Stimulated activated CD8-positive, alpha-beta memory T cell treated with anti-CD3 and anti-CD28 coated beads, Interleukin-15, amount 100 ng/mL, for 24 hours (primary cell): ENCODE data around the gene PANX1.
"Not testable (repeated sequence)": the region's sequence is repeated elsewhere in the genome, so short reads cannot be mapped to it uniquely, and the experiment has no call there.

Experiments used
- DNase-seq: peaks from one replicate; pipeline ENCODE4 v3.0.0-alpha.2; 2020; ENCODE audit warnings: low read depth

The PANX1 gene

DNA sequence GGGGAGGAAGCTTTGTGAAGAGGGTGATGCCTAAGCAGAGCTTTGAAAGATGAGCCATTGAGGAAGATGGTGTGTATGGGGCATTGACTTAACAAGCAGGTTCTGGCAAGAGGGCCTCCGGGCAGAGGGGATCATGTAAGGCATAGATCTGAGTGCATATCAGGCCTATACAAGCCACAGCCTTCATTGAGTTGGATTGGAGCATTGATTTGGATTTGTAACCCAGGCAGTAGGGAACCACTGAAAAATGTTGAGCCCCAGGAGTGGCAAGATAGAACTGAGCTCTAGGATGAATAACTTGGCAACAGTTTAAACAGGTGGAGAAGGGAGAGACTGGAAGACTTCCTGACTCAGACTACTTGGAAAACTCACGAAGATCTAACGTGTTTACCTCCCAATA, 21.4 kb downstream of the PANX1 start:
- no peak for DNase-seq

DNA sequence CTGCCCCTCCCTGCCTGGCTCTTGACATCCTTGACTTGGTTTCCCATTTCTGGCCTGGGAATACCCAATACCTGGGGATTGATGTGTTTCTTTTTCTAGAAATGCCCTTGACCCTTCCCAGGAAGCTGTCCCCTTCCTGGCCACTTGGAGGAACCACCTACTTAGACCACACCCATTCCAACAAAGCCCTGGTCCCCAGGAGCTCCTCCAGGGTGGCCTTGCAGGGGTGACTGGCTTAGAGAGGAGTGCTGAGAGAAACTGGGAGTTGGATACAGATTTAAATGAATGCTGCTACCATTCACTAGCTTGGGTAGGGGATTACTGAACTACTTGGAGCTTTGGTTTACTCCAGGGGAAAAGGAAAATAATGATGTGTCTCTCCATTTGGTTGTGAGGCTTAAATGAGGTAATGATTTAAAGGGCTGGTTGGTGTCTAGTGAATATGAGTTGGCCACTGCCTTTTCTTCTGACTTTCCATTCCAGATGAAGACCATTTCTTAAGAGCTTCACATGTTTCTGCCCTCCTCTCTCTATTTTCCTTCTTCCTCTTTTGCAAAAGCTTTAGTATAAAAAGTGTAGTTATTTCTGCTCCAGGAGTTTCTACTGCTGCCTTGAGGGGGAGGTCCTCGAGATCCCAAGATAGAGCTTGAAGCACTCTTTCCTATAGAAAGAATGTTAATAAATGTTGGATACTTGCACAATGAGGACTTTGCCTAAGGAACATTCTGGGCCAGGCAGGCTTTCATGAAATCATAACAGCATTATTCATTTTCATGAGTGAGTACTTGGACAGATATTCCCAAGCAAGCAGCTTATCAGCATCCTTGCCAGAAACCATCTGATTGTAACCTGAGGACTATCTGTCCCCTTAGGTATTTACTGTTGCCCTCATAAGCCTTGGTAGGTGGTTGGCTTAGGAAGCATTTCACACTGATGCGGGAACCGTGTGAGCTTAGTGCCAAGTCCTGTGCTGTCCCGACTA, 22.4 kb downstream of the PANX1 start:
- DNase-seq = no peak

DNA sequence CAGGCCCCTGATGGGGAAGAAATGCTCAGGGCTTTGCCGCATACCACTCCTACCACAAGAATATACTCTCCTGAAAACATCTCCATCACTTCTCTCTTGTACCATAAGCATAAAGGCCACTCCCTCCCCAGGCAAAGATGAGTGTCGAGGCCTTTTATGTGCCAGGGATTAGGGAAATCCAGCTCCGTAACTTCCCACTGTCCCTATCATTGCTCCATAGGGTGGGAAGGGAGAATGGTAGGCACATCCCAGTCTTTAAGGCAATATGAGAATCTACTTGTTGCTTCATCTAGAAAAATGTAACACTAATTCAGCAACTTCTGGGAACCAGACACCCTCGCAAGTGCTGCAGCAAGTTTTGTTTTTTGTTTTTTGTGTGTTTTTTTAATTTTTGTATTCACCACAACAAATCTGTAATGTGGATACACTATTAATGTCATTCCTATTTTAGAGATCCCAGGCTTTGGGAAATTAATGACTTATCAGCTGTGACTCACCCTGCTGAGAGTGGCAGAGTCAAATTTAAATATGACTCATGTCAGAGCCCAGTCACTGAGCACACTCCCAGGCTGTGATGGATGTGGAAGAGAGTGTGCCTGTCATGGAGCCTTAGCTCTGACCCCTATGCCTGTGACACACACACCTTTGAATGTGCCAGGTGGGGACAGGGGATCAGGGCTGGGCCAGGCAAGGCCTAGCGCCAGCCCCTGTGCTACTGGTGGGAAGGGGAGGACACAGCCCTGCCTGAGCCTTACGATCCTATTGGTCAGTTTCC, 23.4 kb downstream of the PANX1 start:
- no peak for DNase-seq

DNA sequence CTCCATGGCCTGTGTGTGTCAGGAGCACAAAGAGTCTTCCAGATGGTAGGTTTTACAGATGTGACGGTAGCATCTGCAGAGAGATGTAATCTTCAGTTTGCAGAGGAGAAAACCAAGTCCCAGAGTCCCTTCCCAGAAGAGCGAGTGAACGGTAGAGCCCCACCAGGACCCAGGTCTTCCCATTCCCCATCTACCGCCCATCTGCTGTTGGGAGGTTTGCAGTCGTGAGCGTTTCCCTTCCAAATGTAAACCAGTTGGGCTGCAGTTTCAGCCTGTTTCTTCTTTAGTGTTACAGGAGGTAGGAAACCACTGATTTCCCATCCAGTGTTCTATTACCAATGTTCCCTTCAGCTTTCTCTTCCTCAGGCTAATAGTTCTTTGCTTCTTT, 24.0 kb downstream of the PANX1 start:
- DNase-seq = no peak

DNA sequence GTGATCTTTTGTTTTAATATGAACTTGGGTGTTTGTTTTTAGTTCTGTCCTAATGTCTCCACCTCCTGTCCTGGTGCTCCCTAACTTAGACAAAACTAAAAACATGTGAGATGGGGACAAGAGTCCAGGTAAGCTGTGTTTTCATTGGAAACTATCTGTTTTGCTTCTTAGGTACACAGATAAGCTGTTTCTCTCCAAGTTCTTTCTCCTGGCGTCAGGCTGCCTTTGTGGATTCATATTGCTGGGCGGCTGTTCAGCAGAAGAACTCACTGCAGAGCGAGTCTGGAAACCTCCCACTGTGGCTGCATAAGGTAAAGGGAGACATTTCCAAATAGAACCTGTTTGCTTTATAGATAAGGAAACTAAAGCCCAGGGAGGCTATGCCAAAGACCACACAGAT, 24.7 kb downstream of the PANX1 start:
- DNase-seq = no peak

DNA sequence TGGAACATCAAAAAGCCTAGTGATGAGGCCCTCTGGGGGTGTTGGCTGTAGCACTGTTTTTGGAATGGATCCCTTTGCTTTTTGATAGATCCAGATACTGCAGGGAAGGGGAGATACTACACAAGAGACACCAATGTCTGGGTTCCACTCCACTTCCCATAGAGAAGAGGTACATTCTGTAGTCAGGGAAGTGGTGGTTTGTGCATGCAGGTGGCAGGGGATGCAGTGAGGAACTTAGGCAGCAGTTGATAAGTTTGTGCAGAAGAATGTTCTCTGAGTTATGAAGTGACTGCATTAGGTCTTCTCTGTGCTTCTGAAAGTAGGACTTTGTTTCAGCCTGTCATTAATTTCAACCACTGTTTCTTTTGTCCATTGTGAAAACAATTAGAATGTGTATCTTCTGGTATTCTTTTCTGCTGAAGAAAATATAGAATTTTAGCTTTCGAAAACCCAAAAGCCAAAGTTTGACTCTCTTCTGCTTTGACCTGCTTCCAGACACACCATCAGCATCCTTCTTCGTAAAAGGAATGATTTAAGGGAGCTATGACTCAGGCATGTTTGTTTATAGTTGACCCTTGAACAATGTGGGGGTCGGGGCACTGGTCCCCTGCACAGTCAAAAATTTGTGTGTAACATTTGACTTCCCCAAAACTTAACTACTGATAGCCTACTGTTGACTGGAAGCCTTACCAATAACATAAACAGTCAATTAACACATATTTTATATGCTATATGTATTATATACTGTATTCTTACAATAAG, 25.6 kb downstream of the PANX1 start:
- DNase-seq = no peak

DNA sequence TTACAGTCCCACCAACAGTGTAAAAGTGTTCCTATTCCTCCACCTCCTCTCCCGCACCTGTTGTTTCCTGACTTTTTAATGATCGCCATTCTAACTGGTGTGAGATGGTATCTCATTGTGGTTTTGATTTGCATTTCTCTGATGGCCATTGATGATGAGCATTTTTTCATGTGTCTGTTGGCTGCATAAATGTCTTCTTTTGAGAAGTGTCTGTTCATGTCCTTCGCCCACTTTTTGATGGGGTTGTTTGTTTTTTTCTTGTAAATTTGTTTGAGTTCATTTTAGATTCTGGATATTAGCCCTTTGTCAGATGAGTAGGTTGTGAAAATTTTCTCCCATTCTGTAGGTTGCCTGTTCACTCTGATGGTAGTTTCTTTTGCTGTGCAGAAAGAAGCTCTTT, 28.7 kb downstream of the PANX1 start:
- not testable (repeated sequence) for DNase-seq

DNA sequence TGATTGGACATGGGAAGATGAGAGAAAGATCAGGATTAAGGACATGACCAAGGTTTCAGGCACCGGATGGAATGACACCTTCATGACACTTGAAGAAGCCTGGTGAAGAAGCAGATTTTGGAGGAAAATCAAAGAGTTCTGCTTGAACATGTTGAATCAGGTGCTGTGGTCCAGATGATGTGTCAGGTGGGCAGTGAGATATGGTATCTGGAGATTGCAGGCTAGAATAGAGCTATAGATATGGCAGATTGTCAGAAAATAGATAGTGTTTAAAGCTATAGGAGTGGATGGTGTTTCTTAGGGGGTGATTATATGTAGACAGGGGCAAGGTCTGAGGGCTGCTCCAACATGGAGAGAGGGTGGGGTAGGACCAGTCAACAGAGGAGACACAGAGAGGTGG, 40.2 kb downstream of the PANX1 start:
- no peak for DNase-seq

DNA sequence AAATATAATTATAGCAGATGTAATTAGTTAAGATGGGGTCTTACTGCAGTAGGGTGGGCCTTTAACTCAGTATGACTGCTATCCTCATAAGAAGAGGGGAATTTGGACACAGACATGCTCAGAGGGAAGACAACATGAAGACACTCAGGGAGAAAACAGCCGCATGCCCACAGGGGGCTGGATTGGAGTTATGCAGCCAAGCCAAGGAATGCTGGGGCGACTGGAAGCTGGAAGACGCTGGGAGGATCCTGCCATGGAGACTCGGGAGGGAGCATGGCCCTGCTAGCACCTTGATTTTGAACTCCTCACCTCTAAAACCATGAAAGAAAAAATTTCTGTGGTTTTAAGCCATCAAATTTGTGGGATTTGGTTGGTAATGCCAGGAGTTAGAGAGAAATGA, 40.9 kb downstream of the PANX1 start:
- DNase-seq = no peak

DNA sequence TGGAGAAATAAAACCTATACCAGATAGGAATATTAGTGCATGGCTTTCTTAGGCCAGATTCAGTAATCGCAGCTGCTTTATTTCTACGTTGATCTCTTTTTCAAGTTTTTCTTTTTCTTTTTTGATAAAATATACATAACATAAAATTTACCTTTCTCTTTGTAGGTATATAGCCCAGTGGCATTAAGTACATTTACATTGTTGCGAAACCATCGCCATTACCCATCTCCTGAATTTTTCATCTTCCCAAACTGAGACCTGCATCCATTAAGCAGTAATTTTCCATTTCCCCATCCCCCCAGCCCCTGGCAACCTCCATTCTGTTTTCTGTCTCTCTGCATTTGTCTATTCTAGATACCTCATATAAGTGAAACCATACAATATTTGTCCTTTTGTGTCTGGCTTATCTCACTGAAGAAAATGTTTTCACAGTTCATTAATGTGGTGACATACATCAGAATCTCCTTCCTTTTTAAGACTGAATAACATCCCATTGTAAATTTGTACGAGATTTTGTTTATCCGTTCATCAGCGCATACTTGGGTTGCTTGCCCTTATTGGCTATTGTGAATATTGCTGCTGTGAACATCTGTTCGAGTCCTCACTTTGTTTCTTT, 41.4 kb downstream of the PANX1 start:
- DNase-seq = no peak

DNA sequence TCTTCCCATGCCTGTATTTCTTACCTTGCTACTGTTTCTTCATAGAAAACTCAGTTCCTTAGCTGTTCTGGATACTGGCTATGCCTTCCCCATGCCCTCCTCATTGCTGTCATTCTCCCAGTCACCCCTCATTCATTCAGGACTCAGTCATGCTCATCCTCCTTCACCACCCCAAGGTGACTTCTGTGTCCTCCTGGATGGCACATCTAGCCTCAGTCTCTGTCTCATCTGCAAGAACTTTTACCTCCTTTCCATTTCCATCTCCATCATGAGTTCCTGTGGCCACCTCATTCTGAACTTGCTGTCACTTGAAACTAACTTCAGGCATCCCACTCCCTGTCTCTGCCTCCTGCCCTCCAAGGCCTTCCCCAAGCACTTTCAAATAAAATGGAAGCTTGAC, 42.3 kb downstream of the PANX1 start:
- no peak for DNase-seq

DNA sequence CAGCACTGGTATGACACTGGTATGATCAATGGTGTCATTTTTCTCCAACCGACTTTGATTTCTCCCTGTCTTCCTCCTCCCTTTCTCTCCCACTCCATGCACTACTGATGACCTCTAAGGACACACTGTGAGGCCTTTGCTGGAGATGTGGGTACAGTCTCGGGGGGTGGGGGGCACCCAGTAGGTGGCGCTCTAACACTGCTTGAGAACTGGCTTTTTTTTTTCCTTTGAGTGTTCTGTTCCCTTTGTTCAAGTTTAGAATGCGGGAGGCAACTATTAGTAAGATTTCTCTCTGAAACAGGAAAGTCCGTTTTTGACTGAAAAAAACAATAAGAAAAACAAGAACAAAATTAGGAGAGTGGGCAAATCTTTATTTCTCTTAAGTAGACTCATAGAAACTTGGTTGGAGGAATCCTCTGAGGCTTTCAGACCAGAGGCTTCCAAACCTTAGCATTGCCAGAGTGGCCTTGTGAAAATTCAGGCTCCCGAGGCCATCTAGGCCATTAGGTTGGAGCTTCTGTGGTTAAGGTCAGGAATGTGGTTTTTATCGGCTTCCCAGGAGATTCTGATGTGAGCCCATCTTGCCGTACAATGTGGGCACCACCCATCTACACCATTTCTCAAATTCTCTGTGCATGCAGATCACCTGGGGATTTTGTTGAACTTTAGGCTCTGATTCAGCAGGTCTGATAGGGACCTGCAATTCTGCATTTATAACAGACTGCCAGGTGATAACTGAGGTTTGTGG, 43.2 kb downstream of the PANX1 start:
- DNase-seq = no peak

DNA sequence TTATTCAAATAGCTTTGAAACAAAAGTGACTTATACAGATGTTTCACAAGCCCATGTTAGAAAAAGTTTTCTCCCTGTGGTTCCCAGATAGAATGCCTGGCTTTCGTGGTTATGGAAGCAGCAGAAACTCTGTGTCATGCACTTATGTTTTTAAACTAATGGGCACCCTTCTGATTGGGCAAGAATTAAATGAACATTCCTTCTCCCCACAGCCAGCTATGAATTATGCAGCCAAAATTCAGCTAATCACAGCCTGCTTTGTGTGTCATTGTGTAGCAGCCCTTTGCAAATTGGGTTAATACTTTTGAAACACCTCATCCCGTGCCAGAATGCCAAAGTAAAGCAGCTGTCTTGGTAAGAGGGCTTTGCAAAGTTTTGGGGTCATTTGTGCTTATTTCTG, 46.9 kb downstream of the PANX1 start:
- no peak for DNase-seq

DNA sequence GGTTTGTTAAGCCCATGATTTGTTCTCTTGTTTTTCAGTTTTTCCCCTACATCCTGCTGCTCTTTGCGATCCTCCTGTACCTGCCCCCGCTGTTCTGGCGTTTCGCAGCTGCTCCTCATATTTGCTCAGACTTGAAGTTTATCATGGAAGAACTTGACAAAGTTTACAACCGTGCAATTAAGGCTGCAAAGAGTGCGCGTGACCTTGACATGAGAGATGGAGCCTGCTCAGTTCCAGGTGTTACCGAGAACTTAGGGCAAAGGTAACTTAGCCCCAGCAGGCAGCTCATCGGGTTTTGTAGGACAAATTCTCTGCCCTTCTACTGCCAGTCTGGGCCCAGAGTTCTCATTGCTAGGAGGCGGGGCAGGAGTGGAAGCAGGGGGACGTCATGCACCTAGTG, 49.7 kb downstream of the PANX1 start:
- no peak for DNase-seq

DNA sequence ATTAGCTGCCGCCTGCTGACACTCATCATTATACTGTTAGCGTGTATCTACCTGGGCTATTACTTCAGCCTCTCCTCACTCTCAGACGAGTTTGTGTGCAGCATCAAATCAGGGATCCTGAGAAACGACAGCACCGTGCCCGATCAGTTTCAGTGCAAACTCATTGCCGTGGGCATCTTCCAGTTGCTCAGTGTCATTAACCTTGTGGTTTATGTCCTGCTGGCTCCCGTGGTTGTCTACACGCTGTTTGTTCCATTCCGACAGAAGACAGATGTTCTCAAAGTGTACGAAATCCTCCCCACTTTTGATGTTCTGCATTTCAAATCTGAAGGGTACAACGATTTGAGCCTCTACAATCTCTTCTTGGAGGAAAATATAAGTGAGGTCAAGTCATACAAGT, 51.1 kb downstream of the PANX1 start:
- no peak for DNase-seq

DNA sequence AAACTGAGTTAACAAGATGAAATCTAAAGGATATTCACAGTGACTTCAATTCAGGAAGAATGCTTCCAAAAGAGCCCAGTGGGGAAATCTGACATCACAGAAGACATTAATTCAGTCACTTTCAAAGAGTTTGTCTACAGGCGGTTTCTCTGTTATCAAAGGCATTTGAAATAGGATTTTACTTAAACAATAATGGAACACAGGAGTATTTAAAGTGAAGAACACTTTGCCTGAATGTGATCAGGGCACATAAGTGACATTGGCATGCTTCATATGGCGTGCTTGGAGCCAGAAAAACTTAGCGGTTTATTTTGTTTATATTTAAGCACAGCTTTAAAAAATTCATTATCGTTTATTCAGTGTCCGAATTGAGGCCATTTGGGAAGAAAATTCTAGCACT, 52.9 kb downstream of the PANX1 start:
- no peak for DNase-seq

DNA sequence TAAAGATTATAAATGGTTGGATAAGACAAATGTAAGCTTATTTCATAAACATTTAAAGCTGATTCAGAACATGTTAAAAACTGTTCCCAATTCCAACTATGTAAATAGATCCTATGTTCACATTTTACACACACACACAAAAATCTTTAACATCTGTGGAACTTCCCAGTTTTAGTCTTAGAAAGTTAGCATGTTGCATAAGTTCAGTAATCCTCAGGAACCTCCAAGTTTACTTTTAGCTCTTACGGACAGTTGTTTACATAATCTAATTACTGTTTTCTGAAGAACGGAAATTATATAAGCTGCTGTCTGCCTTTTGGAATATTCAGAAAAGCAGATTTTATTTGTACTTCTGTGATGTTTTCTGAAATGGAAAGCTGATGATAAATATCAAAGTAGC, 53.3 kb downstream of the PANX1 start:
- DNase-seq = no peak

DNA sequence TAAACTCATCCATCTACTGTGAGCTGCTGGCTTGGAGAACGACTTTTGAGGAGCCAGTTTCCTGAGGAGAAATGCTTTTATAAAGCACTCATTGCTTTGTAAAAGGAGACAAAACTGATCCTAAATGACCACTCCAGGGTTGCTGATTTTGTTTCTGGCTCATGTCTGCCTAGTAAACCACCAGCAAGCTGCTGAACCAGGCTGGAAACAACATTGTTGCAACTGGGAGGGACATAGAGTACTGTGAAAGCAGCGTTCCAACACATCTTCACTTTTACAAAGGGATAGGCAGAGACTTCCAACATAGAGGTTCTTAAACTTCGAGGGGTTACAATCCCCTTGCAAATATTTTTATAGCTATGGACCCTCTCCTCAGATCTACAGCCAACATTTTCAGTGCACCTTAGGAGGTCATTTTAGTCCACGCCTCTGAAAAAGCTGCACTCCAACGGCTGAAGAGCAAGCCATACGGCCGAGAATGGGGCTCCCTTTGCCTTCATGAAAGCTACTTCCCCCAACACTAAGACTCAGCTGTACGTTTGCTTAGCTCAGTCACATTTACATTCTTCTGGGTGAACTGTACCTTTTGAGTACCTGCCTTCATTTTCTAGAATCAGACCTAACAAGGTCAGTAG, 54.7 kb downstream of the PANX1 start:
- no peak for DNase-seq

DNA sequence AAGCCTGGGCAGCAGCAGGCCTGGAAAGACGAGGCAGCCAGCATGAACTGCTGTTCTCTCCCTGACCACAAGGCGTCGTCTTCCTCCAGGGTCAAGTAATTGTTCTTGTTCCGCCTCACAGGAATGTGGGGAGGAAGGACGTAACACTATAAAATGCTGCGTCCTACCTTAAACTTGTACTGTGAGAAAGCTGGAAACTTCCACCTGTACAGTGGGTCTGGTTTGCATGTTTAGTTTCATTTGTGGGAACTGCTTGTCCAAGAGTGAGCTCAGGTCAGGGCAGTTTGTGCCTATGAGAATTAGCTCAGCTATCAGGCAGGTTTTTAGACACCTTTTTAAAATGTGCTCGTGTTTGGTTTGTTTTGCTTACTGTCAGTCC, 55.2 kb downstream of the PANX1 start:
- no peak for DNase-seq

DNA sequence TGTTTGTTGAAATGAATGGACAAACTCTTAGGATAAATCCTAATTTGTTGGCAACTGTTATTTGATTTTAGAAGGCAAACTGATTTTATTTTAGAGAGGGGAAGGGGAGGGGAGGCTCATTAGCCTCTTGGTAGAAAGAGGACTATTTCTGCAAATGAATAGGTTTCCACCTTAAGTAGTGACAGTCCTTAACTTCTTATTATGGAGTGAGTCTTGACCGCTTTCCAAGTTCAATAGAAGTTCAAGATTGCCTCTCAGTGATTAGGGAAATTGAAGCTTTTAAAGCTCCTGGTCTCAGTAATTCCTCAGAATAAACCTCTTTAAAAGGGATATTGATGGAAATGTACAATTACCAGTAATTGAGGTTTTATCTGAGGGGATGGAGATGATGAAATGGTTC, 55.7 kb downstream of the PANX1 start:
- DNase-seq = no peak

DNA sequence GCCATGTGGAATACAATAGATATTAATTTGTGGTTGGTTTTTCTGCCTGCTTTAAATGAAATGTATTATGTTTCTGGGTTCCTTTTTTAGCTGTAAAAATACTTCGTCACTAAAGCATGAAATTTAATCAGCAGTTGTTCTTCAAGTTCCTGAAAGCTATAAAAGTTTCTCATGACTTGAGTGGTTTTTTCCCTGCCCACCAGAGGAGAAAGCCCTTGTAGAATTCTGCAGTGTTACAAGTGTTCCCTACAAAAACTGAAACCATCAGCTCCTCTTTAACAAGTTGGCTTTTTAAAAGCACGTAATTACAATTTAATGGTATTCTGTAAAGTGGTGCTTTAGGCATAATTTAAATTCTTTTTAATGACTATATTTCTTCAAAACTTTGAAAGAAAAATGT, 56.2 kb downstream of the PANX1 start:
- DNase-seq = no peak
